ENCODE results near the gene RIC3.

The RIC3 gene

GRCh38 chr11:8097926-8098325 lies 70.9 kb downstream of the RIC3 start:
- TF ChIP-seq JUND (IDR thresholded peaks at IDR 0.05; ENCODE audit: low read depth): no peak
- in situ Hi-C loops (cut with HindIII; ENCODE audit: low pct_unique_long_range_greater_than_20kb, low sequenced_read_pairs): no loop called here
- no peak for DNase-seq (ENCODE audit: low read depth in 1 of 2, low spot score in 1 of 2)

GRCh38 chr11:8097468-8097867 lies 71.4 kb downstream of the RIC3 start:
- in situ Hi-C loops (cut with HindIII; ENCODE audit: low pct_unique_long_range_greater_than_20kb, low sequenced_read_pairs): no loop called here
- TF ChIP-seq JUND (IDR thresholded peaks at IDR 0.05; ENCODE audit: low read depth): no peak
- no peak for DNase-seq (ENCODE audit: low read depth in 1 of 2, low spot score in 1 of 2)

DNA sequence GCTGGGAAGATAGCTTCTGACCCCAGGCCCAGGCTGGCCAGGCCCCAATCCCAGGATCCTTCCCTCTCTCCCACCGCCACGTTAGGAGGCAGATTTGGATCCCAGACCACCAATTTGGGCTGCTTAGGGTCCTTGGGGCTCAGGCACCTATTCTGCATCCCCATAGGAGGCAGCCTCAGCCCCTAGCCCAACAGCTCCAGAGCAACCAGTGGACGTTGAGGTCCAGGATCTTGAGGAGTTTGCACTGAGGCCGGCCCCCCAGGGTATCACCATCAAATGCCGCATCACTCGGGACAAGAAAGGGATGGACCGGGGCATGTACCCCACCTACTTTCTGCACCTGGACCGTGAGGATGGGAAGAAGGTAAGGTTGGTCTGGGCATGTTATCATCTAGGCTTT lies 71.8 kb downstream of the RIC3 start:
- no peak for TF ChIP-seq JUND (IDR thresholded peaks at IDR 0.05; ENCODE audit: low read depth)
- in situ Hi-C loops (cut with HindIII; ENCODE audit: low pct_unique_long_range_greater_than_20kb, low sequenced_read_pairs): no loop called here
- no peak for DNase-seq (ENCODE audit: low read depth in 1 of 2, low spot score in 1 of 2)

GRCh38 chr11:8096575-8096974 lies 72.2 kb downstream of the RIC3 start:
- in situ Hi-C loops (cut with HindIII; ENCODE audit: low pct_unique_long_range_greater_than_20kb, low sequenced_read_pairs): no loop called here
- TF ChIP-seq JUND (IDR thresholded peaks at IDR 0.05; ENCODE audit: low read depth): no peak
- no peak for DNase-seq (ENCODE audit: low read depth in 1 of 2, low spot score in 1 of 2)

DNA sequence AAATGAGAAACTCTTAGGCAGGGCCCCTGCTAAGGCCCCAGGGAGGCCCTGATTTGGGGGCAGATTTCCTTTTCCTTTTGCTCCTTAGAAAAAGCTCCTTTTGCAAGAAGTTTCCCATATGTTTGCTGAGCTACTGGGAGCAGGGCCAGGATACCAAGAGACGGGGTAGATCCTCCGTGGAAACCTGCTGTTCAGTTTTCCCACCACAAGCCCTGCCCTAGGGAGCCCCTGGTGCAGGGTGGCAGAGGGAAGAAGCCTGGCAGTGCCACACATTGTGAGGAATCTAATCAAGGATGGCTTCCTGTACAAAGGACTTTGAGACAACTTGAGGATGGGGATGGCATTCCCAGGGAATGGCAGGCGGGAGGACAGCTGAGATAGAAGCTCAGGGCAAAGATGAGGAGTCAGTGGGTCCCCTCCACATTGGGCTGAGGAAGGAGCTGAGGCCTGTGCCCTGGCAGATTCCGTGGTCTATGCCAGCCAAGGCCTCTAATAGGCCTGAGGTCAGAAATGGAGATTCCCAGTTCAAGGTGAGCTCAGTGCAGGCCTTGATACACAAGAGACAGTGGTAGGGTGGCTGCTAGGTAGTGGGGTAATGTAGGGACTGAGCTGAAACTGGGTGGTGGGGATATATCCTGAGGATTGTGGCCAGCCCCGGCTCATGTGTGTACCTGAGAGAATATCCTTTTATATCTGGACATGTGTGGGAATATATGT lies 72.9 kb downstream of the RIC3 start:
- no peak for TF ChIP-seq JUND (IDR thresholded peaks at IDR 0.05; ENCODE audit: low read depth)

GRCh38 chr11:8095371-8095770 lies 73.5 kb downstream of the RIC3 start:
- TF ChIP-seq JUND (IDR thresholded peaks at IDR 0.05; ENCODE audit: low read depth): no peak
- in situ Hi-C loops (cut with HindIII; ENCODE audit: low pct_unique_long_range_greater_than_20kb, low sequenced_read_pairs): no loop called here
- DNase-seq (ENCODE audit: low read depth in 1 of 2, low spot score in 1 of 2): no peak

More for the DNA sequence above, 72.9 kb downstream of the RIC3 start:
- in situ Hi-C loops (cut with HindIII; ENCODE audit: low pct_unique_long_range_greater_than_20kb, low sequenced_read_pairs): no loop called here
- DNase-seq (ENCODE audit: low read depth in 1 of 2, low spot score in 1 of 2): no peak

- no peak for TF ChIP-seq JUND (IDR thresholded peaks at IDR 0.05; ENCODE audit: low read depth)
- in situ Hi-C loops (cut with HindIII; ENCODE audit: low pct_unique_long_range_greater_than_20kb, low sequenced_read_pairs): no loop called here
- DNase-seq (ENCODE audit: low read depth in 1 of 2, low spot score in 1 of 2): no peak
Measured at GRCh38 chr11:8094656-8095055, 74.2 kb downstream of the RIC3 start.

DNA sequence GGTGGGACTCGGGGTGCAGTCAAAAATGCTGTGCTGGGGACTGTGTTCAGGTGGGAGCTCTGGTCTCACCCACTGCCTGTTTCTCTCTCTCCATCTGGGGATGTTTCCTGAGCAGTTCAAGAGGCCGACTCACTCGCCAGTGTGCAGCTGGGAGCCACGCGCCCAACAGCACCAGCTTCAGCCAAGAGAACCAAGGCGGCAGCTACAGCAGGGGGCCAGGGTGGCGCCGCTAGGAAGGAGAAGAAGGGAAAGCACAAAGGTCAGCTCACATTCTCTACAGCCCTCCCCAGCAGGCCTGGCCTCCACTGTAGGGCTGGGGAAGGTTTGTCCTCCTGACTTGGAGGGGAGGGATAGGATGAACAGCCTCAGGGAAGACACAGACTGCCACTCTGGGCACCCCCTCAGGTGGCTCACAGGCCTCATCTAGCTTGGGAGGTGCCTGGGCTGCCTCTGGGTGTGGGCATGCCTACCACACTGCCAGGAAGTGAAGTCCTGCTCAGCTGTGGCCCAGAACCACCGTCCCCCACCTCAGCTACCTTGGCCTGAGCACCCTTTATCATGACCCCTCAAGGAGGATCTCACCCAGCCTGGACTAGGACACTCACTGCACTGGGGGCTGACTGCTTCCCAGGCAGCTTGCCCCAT lies 74.8 kb downstream of the RIC3 start:
- no peak for DNase-seq (ENCODE audit: low read depth in 1 of 2, low spot score in 1 of 2)
- no peak for TF ChIP-seq JUND (IDR thresholded peaks at IDR 0.05; ENCODE audit: low read depth)
- in situ Hi-C loops (cut with HindIII; ENCODE audit: low pct_unique_long_range_greater_than_20kb, low sequenced_read_pairs): no loop called here

- peak; percentile 51 to 75 for DNase-seq (ENCODE audit: low read depth in 1 of 2, low spot score in 1 of 2)
- in situ Hi-C loops (cut with HindIII; ENCODE audit: low pct_unique_long_range_greater_than_20kb, low sequenced_read_pairs): no loop called here
- no peak for TF ChIP-seq JUND (IDR thresholded peaks at IDR 0.05; ENCODE audit: low read depth)
Measured at GRCh38 chr11:8092587-8093424, 76.0 kb downstream of the RIC3 start.

GRCh38 chr11:8091721-8092120 lies 77.1 kb downstream of the RIC3 start:
- no peak for TF ChIP-seq JUND (IDR thresholded peaks at IDR 0.05; ENCODE audit: low read depth)
- in situ Hi-C loops (cut with HindIII; ENCODE audit: low pct_unique_long_range_greater_than_20kb, low sequenced_read_pairs): no loop called here
- no peak for DNase-seq (ENCODE audit: low read depth in 1 of 2, low spot score in 1 of 2)

DNA sequence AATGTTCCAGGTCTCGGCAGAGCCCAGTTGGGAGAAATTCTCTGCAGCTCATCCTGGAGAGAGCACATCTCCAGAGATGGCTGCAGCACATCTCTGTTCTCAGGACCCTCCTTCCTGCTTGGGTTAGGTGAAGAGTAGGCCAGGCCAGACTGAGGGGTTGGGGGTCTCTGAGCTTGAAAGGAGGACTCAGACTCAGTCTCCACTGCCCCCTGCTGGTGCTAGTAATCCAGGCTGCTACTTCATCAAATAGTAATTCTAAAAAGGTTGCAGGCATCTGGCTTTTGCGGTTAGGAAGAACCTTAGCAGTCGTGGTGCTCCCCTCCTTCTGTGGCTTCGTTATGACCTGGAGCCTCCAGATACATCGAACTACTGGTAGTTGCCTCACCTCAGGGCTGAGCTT lies 78.1 kb downstream of the RIC3 start:
- DNase-seq (ENCODE audit: low read depth in 1 of 2, low spot score in 1 of 2): peak in 1 of 2 experiments; percentile 16
- in situ Hi-C loops (cut with HindIII; ENCODE audit: low pct_unique_long_range_greater_than_20kb, low sequenced_read_pairs): no loop called here
- no peak for TF ChIP-seq JUND (IDR thresholded peaks at IDR 0.05; ENCODE audit: low read depth)

- no peak for TF ChIP-seq JUND (IDR thresholded peaks at IDR 0.05; ENCODE audit: low read depth)
- no peak for DNase-seq (ENCODE audit: low read depth in 1 of 2, low spot score in 1 of 2)
- in situ Hi-C loops (cut with HindIII; ENCODE audit: low pct_unique_long_range_greater_than_20kb, low sequenced_read_pairs): no loop called here
Measured at GRCh38 chr11:8089791-8090510, 78.9 kb downstream of the RIC3 start.
